Measurements from ENCODE around the gene WDR45B.
A peak's percentile ranks its signal among the peaks of the same experiment; 100 is the strongest.

The WDR45B gene

GRCh38 chr17:82675476-82676245, 27.4 kb upstream of the WDR45B start:
- no peak for DNase-seq

- no peak for DNase-seq
Observed at GRCh38 chr17:82674656-82675475, 26.6 kb upstream of the WDR45B start.

- no peak for DNase-seq
Observed at GRCh38 chr17:82670661-82671450, 22.6 kb upstream of the WDR45B start.

- DNase-seq = peak; percentile 50
Observed at GRCh38 chr17:82668631-82669099, 20.4 kb upstream of the WDR45B start.

DNA sequence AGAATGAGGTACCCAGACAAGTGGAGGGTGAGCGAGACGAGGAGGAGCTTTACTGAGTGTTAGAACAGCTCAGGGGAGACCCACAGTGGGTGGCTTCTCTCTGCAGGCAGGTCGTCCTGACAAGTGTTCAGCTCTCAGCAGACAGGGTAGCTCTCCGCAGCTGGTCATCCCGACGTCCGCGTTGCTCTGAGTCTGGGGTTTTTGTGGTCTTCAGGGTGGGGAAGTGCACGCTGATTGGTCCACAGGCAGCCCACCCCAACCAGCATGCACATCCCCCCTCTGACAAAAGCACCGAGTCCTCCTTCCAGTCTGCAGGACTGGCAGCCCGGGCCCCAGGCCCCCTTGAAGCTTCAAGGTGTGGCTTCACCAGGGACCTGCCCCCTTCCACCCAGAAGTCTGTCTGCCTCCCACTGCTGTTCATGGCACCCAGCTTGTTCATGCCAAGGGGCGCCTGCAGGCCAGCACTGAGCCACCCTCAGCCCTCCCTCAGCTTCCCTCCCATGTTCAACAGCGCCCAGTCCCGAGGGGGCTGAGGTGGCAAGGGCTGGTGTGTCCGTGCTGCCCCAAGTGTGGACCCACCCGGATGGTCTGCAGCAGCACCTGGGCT, 19.9 kb upstream of the WDR45B start:
- no peak for DNase-seq

DNA sequence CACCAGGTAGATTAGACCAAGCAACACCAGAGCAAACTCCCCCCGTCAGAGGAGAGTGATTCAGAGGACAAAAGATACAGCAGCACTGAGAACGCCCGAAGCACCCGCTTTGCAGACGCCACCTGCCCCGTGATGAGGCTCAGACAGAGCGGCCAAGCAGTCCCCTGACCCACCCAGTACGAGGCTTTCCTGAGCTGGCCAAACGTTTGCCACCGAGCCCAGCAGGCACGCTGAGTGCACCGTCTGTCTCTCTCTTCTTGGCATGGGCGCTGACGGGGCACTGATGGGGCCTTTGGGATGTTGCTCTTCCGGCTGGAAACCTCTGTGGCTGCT, 19.4 kb upstream of the WDR45B start:
- DNase-seq = no peak

DNA sequence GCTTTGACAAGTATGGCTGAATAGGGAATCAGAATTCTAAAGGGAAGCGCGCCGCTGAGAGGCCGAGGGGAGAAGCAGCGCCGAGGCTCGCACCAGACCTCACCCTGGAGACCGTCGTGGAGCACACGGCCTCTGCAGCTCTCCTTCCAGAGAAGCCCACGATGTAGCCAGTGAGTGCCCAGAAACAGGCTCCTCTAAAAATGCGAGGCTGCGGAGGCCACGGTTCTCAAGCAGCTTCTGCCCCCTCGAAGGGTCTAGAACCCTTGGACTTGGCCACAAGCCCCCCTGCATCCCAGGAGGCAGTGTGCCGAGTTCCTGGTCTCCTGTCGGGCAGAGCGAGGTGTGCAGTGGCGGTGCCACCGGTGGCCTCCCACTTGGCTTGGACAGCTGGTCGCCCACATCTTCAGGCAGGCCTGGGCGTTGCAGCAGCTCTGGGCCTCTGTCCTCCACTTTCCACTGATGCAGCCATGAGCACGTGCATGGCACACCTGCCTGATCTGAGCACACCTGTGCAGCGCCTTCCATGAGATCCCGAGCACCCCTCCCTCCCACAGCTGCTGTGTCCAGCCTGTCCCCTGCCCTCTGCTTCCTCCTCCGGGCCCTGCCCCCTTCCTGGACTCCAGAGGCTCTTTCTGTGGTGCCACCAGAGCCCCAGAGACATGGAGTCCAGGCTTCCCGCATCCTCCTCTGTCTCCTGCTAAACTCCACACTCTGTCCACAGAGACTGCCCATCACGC, 18.9 kb upstream of the WDR45B start:
- DNase-seq = no peak

DNA sequence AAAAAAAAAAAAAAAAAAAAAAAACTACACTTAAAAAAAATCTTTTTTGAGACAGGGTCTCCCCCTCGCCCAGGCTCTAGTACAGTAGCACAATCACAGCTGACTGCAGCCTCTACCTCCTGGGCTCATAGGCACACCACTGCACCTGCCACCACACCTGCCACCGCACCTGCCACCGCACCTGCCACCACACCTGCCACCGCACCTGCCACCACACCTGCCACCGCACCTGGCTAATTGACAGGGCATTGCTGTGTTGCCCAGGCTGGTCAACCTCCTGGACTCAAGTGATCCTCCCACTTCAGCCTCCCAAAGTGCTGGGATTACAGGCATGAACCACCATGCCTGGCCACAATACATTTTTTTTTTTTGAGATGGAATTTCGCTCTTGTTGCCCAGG, 17.6 kb upstream of the WDR45B start:
- DNase-seq = no peak

DNA sequence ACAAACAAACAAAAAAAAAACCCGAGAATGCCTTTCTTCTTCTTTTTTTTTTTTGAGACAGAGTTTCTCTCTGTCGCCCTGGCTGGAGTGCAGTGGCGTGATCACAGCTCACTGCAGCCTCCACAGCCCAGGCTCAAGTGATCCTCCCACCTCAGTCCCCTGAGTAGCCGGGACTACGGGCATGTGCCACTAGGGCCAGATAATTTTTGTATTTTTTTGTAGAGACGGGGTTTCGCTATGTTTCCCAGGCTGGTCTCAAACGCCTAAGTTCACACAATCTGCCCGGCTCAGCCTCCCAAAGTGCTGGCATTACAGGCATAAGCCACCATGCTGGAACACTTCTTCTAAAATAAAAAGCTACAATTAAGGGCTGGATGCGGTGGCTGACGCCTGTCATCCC, 17.0 kb upstream of the WDR45B start:
- no peak for DNase-seq

DNA sequence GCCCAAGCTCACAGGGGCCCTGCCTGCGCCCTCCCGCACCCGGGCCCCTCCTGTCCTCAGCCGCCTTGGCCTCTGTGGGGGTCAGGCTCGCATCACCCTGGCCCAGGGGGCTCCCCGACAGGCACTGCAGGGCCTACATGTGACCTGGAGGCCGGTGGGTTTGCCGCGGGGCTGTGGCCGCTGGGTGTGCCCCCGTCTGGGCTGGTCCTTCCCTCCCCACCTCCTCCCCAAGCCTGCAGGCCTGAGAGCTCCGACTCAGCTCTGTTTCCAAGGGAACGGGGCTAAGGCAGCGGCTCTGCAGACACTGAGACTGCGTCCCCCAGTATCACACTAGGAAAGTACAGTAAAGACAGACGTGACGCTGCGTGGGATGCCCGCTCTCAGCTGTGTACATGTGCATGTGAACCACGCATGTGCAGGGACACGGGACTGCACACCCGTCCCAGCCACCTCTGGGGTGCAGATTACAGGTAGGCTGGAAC, 16.5 kb upstream of the WDR45B start:
- no peak for DNase-seq

DNA sequence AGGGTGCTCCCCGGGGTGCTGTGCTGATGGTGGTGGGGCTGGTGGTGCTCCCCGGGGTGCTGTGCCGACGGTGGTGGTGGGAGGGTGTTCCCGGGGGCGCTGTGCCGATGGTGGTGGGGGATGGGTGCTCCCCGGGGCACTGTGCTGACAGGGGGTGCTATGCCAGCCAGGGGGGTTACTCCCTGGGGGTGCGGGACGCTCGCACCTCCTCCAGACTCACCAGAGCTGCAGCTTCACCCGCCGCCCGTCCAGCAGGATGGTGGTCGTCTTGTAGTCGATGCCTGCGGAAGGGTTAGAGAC, 16.0 kb upstream of the WDR45B start:
- DNase-seq = no peak

- no peak for DNase-seq
Observed at GRCh38 chr17:82663381-82664275, 15.4 kb upstream of the WDR45B start.

- DNase-seq = no peak
Observed at GRCh38 chr17:82662711-82663261, 14.5 kb upstream of the WDR45B start.

DNA sequence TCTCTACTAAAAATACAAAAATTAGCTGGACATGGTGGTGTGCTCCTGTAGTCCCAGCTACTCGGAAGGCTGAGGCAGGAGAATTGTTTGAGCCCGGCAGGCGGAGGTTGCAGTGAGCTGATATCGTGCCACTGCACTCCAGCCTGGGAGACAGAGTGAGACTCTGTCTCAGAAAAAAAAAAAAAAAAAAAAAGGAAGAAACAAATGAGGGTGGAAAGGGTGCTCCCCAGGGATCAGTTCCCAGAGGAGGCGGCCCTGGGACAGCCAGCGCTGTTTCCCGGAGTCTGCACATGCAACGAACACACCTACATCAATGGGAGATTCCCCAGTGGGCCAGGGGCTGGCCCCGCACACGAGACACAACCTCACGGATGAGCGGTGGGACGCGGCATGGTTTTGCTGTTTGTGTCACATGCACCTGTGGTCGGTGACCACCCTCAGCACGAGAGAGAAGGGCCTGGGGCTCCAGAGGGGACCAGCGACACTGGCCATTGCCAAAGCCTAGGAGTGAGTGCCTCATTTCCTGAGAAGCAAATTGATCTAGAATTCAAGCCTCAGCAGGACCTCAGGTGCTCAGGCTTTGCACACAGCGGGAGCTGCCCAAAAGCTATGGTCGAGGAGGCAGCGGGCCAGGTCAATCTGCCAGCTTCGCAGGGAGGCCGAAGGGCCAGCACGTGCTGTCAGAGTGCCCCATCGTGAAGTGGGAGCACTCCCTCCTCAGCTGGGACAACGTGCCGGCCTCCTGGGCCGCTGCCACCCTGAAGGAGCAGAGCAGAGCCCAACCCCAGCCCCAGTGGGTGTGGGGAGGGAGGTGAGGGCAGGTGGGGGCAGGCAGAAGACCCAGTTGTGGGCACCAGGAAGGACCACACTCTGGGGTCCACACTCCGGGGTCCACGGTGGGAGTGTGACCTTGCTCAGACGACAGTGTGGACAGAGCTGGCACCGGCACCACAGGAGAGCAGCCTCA, 13.8 kb upstream of the WDR45B start:
- no peak for DNase-seq

DNA sequence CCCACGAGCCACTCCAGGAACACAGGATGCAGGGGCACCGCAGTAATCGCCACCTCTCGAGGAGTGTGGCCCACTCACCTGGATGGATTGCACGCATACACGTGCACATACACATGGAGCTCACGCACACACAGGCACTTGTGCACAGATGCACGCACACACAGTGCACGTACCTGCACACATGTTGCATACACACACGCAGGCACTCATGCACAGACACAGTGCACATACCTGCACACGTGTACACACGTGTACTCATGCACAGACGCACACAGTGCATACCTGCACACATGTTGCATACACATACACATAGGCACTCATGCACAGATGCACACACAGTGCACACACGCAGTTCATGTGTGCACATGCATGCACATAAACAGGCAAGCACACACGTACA, 11.6 kb upstream of the WDR45B start:
- no peak for DNase-seq

- no peak for DNase-seq
Observed at GRCh38 chr17:82658796-82659452, 10.7 kb upstream of the WDR45B start.

DNA sequence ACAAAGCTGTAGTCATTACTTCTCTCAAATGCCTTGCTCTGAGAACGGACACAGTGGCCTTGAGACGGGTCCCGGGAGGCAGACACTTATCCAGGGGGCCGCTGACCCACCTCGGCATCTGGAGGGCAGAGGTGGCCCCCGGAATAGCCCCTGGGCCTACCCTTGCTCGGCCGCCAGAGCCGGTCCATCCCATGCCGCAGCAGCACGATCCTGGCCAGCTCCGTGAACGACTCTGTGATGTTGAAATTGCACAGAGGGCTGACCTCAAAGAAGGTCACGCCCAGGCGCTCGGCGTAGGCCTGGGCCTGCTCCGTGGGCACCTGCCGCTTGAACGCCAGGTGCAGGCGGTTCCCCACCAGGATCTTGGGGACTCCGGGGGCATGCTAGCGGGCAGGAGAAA, 10.1 kb upstream of the WDR45B start:
- no peak for DNase-seq

GRCh38 chr17:82657926-82658325, 9.7 kb upstream of the WDR45B start:
- DNase-seq = no peak

- DNase-seq = no peak
Observed at GRCh38 chr17:82656266-82656665, 8.0 kb upstream of the WDR45B start.

Data from activated CD4-positive, alpha-beta T cell treated with anti-CD3 and anti-CD28 coated beads, Interleukin-10, Interleukin-2, amounts not matched to agents 100 ng/mL and 50 ng/mL, durations not matched to agents 16 hours and 8 hours (primary cell).